OCI-LY1 (cell line): ENCODE results near the gene OASL.

Source experiments
- H2AFZ ChIP-seq: fragments of 200-600 bp; sonication (generic), shearing (Covaris generic); 2 replicates; pipeline ENCODE4 v1.6.0; 2014; ENCODE audit warnings: antibody characterized with exemption, mild to moderate bottlenecking, low read length
- H3F3A ChIP-seq: fragments of 200-600 bp; sonication (generic), shearing (Covaris generic); 2 replicates; pipeline ENCODE4 v1.6.0; 2014; ENCODE audit warnings: mild to moderate bottlenecking, antibody characterized with exemption, low read length, moderate library complexity; ENCODE audit not compliant: insufficient read depth
- H3K27ac ChIP-seq: fragments of 200-600 bp; sonication (generic); 2 replicates; pipeline ENCODE4 v1.5.1; 2014; ENCODE audit warnings: low read length, mixed run types, mild to moderate bottlenecking, low read depth; ENCODE audit not compliant: poor library complexity, severe bottlenecking
- H3K27me3 ChIP-seq: fragments of 200-600 bp; sonication (generic); 2 replicates; pipeline ENCODE4 v1.6.0; 2014; ENCODE audit warnings: antibody characterized with exemption, mild to moderate bottlenecking, low read length, moderate library complexity; ENCODE audit not compliant: insufficient read depth
- H3K36me3 ChIP-seq: fragments of 200-600 bp; sonication (generic); 2 replicates; pipeline ENCODE4 v1.6.1; 2014; ENCODE audit warnings: mild to moderate bottlenecking, antibody characterized with exemption, low read length, moderate library complexity, mixed read lengths; ENCODE audit not compliant: insufficient read depth
- H3K4me1 ChIP-seq: fragments of 200-600 bp; sonication (generic); 2 replicates; pipeline ENCODE4 v1.5.1; 2014; ENCODE audit warnings: mild to moderate bottlenecking, low read length, moderate library complexity; ENCODE audit not compliant: insufficient read depth, severe bottlenecking
- H3K4me2 ChIP-seq: fragments of 200-600 bp; sonication (generic), shearing (Covaris generic); 2 replicates; pipeline ENCODE4 v1.6.1; 2014; ENCODE audit warnings: low read length
- H3K4me3 ChIP-seq: fragments of 200-600 bp; sonication (generic); 2 replicates; pipeline ENCODE4 v1.5.1; 2014; ENCODE audit warnings: low read length, low read depth, mild to moderate bottlenecking, mixed read lengths; ENCODE audit not compliant: poor library complexity, severe bottlenecking
- H3K79me2 ChIP-seq: fragments of 200-600 bp; shearing (Covaris generic); 2 replicates; pipeline ENCODE4 v1.6.1; 2016; ENCODE audit warnings: mixed run types, low read length, mixed read lengths; ENCODE audit not compliant: insufficient read depth
- H3K9ac ChIP-seq: fragments of 200-600 bp; sonication (generic), shearing (Covaris generic); 2 replicates; pipeline ENCODE4 v1.6.1; 2014; ENCODE audit warnings: mild to moderate bottlenecking, low read length, mixed read lengths
- H3K9me2 ChIP-seq: fragments of 200-600 bp; sonication (generic), shearing (Covaris generic); 2 replicates; pipeline ENCODE4 v1.6.1; 2014; ENCODE audit warnings: low read depth, mild to moderate bottlenecking, low read length, mixed read lengths
- H3K9me3 ChIP-seq: fragments of 200-600 bp; shearing (Covaris generic); 2 replicates; pipeline ENCODE4 v1.6.1; 2014; ENCODE audit warnings: low read length, mixed read lengths
- H4K20me1 ChIP-seq: fragments of 200-600 bp; sonication (generic), shearing (Covaris generic); 2 replicates; pipeline ENCODE4 v1.6.0; 2016; ENCODE audit warnings: mild to moderate bottlenecking, low read length; ENCODE audit not compliant: insufficient read depth
- CTCF ChIP-seq: fragments of 200-600 bp; sonication (generic), shearing (Covaris generic); IDR thresholded peaks from 2 replicates; pipeline ENCODE4 v1.5.1; 2017; ENCODE audit warnings: mild to moderate bottlenecking, antibody characterized with exemption, low read length, moderate library complexity, mixed read lengths
- EZH2 ChIP-seq: fragments of 200-600 bp; sonication (generic), shearing (Covaris generic); IDR thresholded peaks from 2 replicates; pipeline ENCODE4 v1.8.0; 2017; ENCODE audit warnings: borderline replicate concordance, mixed run types, mild to moderate bottlenecking, antibody characterized with exemption, low read length, moderate library complexity, mixed read lengths

The OASL gene

GRCh38 chr12:120990487-120991055 lies 48.5 kb downstream of the OASL start:
- TF ChIP-seq CTCF (no peak), EZH2 (no peak)
- no peak overlapping the region for H3K4me3 ChIP-seq
- no peak overlapping the region for H3K27ac ChIP-seq
- H3K4me1 ChIP-seq = no peaks in the 10 kb centered on the region
- H4K20me1 ChIP-seq = no peaks in the 10 kb centered on the region
- no peak overlapping the region for H3K9ac ChIP-seq
- no peaks in the 10 kb centered on the region; the same call in 1 of the 2 replicates for H3K27me3 ChIP-seq
- H3F3A ChIP-seq = no peaks in the 10 kb centered on the region
- H3K9me3 ChIP-seq = no peaks in the 10 kb centered on the region
- H3K79me2 ChIP-seq = no peaks in the 10 kb centered on the region
- H3K9me2 ChIP-seq = no peaks in the 10 kb centered on the region
- H3K36me3 ChIP-seq = no peaks in the 10 kb centered on the region
- H2AFZ ChIP-seq = no peak overlapping the region
- no peak overlapping the region for H3K4me2 ChIP-seq

GRCh38 chr12:120989687-120990086 lies 49.4 kb downstream of the OASL start:
- H3K79me2 ChIP-seq = no peaks in the 10 kb centered on the region
- H3K9ac ChIP-seq = no peak overlapping the region
- no peak overlapping the region for H3K4me2 ChIP-seq
- H3F3A ChIP-seq = no peaks in the 10 kb centered on the region
- no peaks in the 10 kb centered on the region for H3K36me3 ChIP-seq
- H2AFZ ChIP-seq = no peak overlapping the region
- no peak for TF ChIP-seq CTCF
- H3K27me3 ChIP-seq = no peaks in the 10 kb centered on the region; the same call in 1 of the 2 replicates
- no peak overlapping the region for H3K4me3 ChIP-seq
- H4K20me1 ChIP-seq = no peaks in the 10 kb centered on the region
- no peaks in the 10 kb centered on the region for H3K9me2 ChIP-seq
- H3K27ac ChIP-seq = no peak overlapping the region
- no peaks in the 10 kb centered on the region for H3K9me3 ChIP-seq
- no peaks in the 10 kb centered on the region for H3K4me1 ChIP-seq

GRCh38 chr12:120988658-120989057 lies 50.4 kb downstream of the OASL start:
- Histone ChIP-seq H3K4me3 (no peak overlapping the region), H3K79me2 (no peaks in the 10 kb centered on the region), H3K9ac (no peak overlapping the region), H3K4me1 (no peaks in the 10 kb centered on the region), H3K27me3 (no peaks in the 10 kb centered on the region; the same call in 1 of the 2 replicates), H4K20me1 (no peaks in the 10 kb centered on the region), H3K9me3 (no peaks in the 10 kb centered on the region), H3K4me2 (no peak overlapping the region), H3F3A (no peaks in the 10 kb centered on the region), H3K27ac (no peak overlapping the region), H3K9me2 (no peaks in the 10 kb centered on the region), H2AFZ (no peak overlapping the region), H3K36me3 (no peaks in the 10 kb centered on the region)
- TF ChIP-seq EZH2 (no peak), CTCF (no peak)
